GM23338 (cell line): Measurements from ENCODE around the gene FGG. TPM values are rescaled to one million over a fixed set of nuclear protein-coding genes. Genes with fewer than 3 reads are reported as not detected.

Experiments
- ATAC-seq: fragments of 200-7000 bp; cut with Tn5 transposase; 3 replicates; pipeline ENCODE4 v1.9.1; 2020
- DNase-seq: peaks from one replicate; pipeline ENCODE4 v3.0.0-alpha.2; 2015; ENCODE audit warnings: low spot score
- H2AFZ ChIP-seq: fragments of 200-600 bp; sonication (generic); 2 replicates; pipeline ENCODE4 v1.8.0; 2016; ENCODE audit warnings: antibody characterized with exemption, mild to moderate bottlenecking, moderate library complexity
- H3F3A ChIP-seq: fragments of 200-600 bp; sonication (generic); replicated peaks from 2 replicates; pipeline ENCODE4 v1.8.0; 2017; ENCODE audit warnings: antibody characterized with exemption, mixed run types, low read depth
- H3K27ac ChIP-seq: fragments of 200-600 bp; sonication (generic); 2 replicates; pipeline ENCODE4 v1.6.1; 2016; ENCODE audit warnings: low read depth
- H3K27me3 ChIP-seq: fragments of 200-600 bp; sonication (generic); 2 replicates; pipeline ENCODE4 v1.8.0; 2016; ENCODE audit warnings: mild to moderate bottlenecking, mixed run types, moderate library complexity; ENCODE audit not compliant: insufficient read depth
- H3K36me3 ChIP-seq: fragments of 200-600 bp; sonication (generic); 2 replicates; pipeline ENCODE4 v1.8.0; 2016; ENCODE audit warnings: mild to moderate bottlenecking; ENCODE audit not compliant: insufficient read depth
- H3K4me1 ChIP-seq: fragments of 200-600 bp; sonication (generic); 2 replicates; pipeline ENCODE4 v1.8.0; 2016; ENCODE audit warnings: mild to moderate bottlenecking, moderate library complexity; ENCODE audit not compliant: insufficient read depth
- H3K4me2 ChIP-seq: fragments of 200-600 bp; sonication (generic); 2 replicates; pipeline ENCODE4 v1.7.1; 2017; ENCODE audit warnings: mixed run types
- H3K4me3 ChIP-seq: fragments of 200-600 bp; sonication (generic); 2 replicates; pipeline ENCODE4 v1.6.1; 2016; ENCODE audit warnings: mixed run types
- H3K79me2 ChIP-seq: fragments of 200-600 bp; sonication (generic); replicated peaks from 2 replicates; pipeline ENCODE4 v1.8.0; 2017; ENCODE audit warnings: mild to moderate bottlenecking; ENCODE audit not compliant: insufficient read depth
- H3K9me2 ChIP-seq: fragments of 200-600 bp; sonication (generic); 2 replicates; pipeline ENCODE4 v1.8.0; 2017; ENCODE audit not compliant: insufficient read depth
- H4K20me1 ChIP-seq: fragments of 200-600 bp; sonication (generic); replicated peaks from 2 replicates; pipeline ENCODE4 v1.8.0; 2017; ENCODE audit warnings: mild to moderate bottlenecking; ENCODE audit not compliant: insufficient read depth
- H3K27ac Mint-ChIP-seq: 2 replicates; pipeline ENCODE4 v1.8.0; 2020; ENCODE audit warnings: inconsistent platforms, mild to moderate bottlenecking, moderate library complexity, mixed read lengths
- H3K27me3 Mint-ChIP-seq: 3 replicates; pipeline ENCODE4 v1.8.0; 2022; ENCODE audit warnings: low read depth, mild to moderate bottlenecking, moderate library complexity, mixed read lengths, inconsistent platforms; ENCODE audit not compliant: insufficient read depth, poor library complexity
- H3K36me3 Mint-ChIP-seq: 3 replicates; pipeline ENCODE4 v1.8.0; 2021; ENCODE audit warnings: low read depth, mild to moderate bottlenecking, inconsistent platforms, moderate library complexity, mixed read lengths
- H3K4me1 Mint-ChIP-seq: 3 replicates; pipeline ENCODE4 v1.8.0; 2020; ENCODE audit warnings: mild to moderate bottlenecking, inconsistent platforms, mixed read lengths
- H3K4me3 Mint-ChIP-seq: 3 replicates; pipeline ENCODE4 v1.8.0; 2021; ENCODE audit warnings: moderate library complexity, mild to moderate bottlenecking, inconsistent platforms, mixed read lengths
- H3K9me3 Mint-ChIP-seq: 3 replicates; pipeline ENCODE4 v1.8.0; 2020; ENCODE audit warnings: moderate library complexity, mild to moderate bottlenecking, inconsistent platforms, mixed read lengths
- ETS1 ChIP-seq: IDR thresholded peaks from 2 replicates; pipeline ENCODE4 v1.6.1; 2016; ENCODE audit warnings: antibody characterized with exemption
- EZH2phosphoT487 ChIP-seq: fragments of 200-600 bp; sonication (generic); IDR thresholded peaks from one replicate; pipeline ENCODE4 v1.8.1; 2018; ENCODE audit warnings: antibody characterized with exemption; ENCODE audit not compliant: unreplicated experiment
- JUNB ChIP-seq: IDR thresholded peaks from one replicate; pipeline ENCODE4 v1.6.1; 2016; ENCODE audit warnings: antibody characterized with exemption; ENCODE audit not compliant: unreplicated experiment
- POLR2AphosphoS5 ChIP-seq: IDR thresholded peaks from 2 replicates; pipeline ENCODE4 v1.6.1; 2016; ENCODE audit warnings: antibody characterized with exemption, low read depth
- REST ChIP-seq: IDR thresholded peaks from one replicate; pipeline ENCODE4 v1.6.1; 2018; ENCODE audit warnings: antibody characterized with exemption; ENCODE audit not compliant: unreplicated experiment
- STAT1 ChIP-seq: IDR thresholded peaks from one replicate; pipeline ENCODE4 v1.6.1; 2016; ENCODE audit warnings: antibody characterized with exemption; ENCODE audit not compliant: unreplicated experiment
- ZNF114 ChIP-seq: fragments of 250-450 bp; sonication (Bioruptor Pico); IDR thresholded peaks from 2 replicates; pipeline ENCODE4 v1.5.0; 2020; ENCODE audit warnings: mild to moderate bottlenecking, moderate library complexity
- ZNF331 ChIP-seq: fragments of 250-450 bp; sonication (Bioruptor Pico); IDR thresholded peaks from 2 replicates; pipeline ENCODE4 v1.5.0; 2020; ENCODE audit warnings: low read depth, mild to moderate bottlenecking, moderate library complexity
- ZNF462 ChIP-seq: fragments of 250-450 bp; sonication (Bioruptor Pico); IDR thresholded peaks from 2 replicates; pipeline ENCODE4 v1.5.0; 2020; ENCODE audit warnings: mild to moderate bottlenecking, moderate library complexity
- polyA plus RNA-seq: library from polyadenylated mRNA; unstranded; fragments of >200 nt; fragmentation: Nextera tagmentation; extraction: Ambion mirVana; gene quantifications from 2 replicates; pipeline ENCODE4 v1.2.1, GENCODE V29; 2016
- total RNA-seq: library from RNA; depleted of rRNA; stranded (reverse); fragments of >200 nt; shearing (Covaris generic); gene quantifications from 2 replicates; pipeline ENCODE4 v1.2.3, GENCODE V29; 2014
- TF ChIP-seq, protein P1 (sequence below), 2 experiments: fragments of 200-600 bp in 1 of 2; sonication (generic) in 1 of 2; conservative IDR thresholded peaks; 2 replicates each; pipeline versions ENCODE4 v1.5.1 to v1.6.1; 2016 to 2017; ENCODE audit warnings: antibody characterized with exemption in 2 of 2, low read depth in 2 of 2, mild to moderate bottlenecking in 2 of 2, moderate library complexity in 1 of 2

The FGG gene
- total and polyA plus RNA-seq, 2 experiments from 2014 or later = not detected

- TF ChIP-seq ZNF462 (CRISPR knock-in tag) (no peak), ZNF114 (CRISPR knock-in tag) (no peak), ZNF331 (CRISPR knock-in tag) (no peak), EZH2phosphoT487 (no peak), STAT1 (no peak), JUNB (no peak)
Observed at GRCh38 chr4:154588198-154588597, 24.3 kb downstream of the FGG start (continued).

- Mint-ChIP-seq H3K4me1 (peaks cover 8% of the 10 kb centered on the region), H3K9me3 (no peaks in the 10 kb centered on the region), H3K4me3 (no peak overlapping the region), H3K27ac (no peak overlapping the region), H3K27me3 (peaks cover 3% of the 10 kb centered on the region), H3K36me3 (no peaks in the 10 kb centered on the region)
- Histone ChIP-seq H3K27ac (no peak overlapping the region), H3K36me3 (no peaks in the 10 kb centered on the region), H4K20me1 (no peaks in the 10 kb centered on the region), H3K4me2 (no peak overlapping the region), H2AFZ (no peak overlapping the region), H3F3A (no peaks in the 10 kb centered on the region), H3K4me1 (no peaks in the 10 kb centered on the region), H3K27me3 (no peaks in the 10 kb centered on the region), H3K4me3 (no peak overlapping the region), H3K79me2 (no peaks in the 10 kb centered on the region), H3K9me2 (no peaks in the 10 kb centered on the region; the same call in 1 of the 2 replicates)
- no peak for ATAC-seq
- no peak for DNase-seq
- TF ChIP-seq REST (no peak), EZH2phosphoT487 (no peak), ZNF114 (CRISPR knock-in tag) (no peak), ETS1 (no peak), JUNB (no peak), POLR2AphosphoS5 (no peak)
- TF ChIP-seq, protein P1, sequence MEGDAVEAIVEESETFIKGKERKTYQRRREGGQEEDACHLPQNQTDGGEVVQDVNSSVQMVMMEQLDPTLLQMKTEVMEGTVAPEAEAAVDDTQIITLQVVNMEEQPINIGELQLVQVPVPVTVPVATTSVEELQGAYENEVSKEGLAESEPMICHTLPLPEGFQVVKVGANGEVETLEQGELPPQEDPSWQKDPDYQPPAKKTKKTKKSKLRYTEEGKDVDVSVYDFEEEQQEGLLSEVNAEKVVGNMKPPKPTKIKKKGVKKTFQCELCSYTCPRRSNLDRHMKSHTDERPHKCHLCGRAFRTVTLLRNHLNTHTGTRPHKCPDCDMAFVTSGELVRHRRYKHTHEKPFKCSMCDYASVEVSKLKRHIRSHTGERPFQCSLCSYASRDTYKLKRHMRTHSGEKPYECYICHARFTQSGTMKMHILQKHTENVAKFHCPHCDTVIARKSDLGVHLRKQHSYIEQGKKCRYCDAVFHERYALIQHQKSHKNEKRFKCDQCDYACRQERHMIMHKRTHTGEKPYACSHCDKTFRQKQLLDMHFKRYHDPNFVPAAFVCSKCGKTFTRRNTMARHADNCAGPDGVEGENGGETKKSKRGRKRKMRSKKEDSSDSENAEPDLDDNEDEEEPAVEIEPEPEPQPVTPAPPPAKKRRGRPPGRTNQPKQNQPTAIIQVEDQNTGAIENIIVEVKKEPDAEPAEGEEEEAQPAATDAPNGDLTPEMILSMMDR (conservative IDR thresholded peaks at IDR 0.05; ENCODE audit: low read depth in 2 of 2) = no peak
Observed at GRCh38 chr4:154586296-154587033, 26.0 kb downstream of the FGG start.
